Measurements from ENCODE around the gene CAPN14.

CAPN14 gene

GRCh38 chr2:31166925-31167324 lies 50.4 kb downstream of the CAPN14 start (continued):
- TF ChIP-seq, protein P1, sequence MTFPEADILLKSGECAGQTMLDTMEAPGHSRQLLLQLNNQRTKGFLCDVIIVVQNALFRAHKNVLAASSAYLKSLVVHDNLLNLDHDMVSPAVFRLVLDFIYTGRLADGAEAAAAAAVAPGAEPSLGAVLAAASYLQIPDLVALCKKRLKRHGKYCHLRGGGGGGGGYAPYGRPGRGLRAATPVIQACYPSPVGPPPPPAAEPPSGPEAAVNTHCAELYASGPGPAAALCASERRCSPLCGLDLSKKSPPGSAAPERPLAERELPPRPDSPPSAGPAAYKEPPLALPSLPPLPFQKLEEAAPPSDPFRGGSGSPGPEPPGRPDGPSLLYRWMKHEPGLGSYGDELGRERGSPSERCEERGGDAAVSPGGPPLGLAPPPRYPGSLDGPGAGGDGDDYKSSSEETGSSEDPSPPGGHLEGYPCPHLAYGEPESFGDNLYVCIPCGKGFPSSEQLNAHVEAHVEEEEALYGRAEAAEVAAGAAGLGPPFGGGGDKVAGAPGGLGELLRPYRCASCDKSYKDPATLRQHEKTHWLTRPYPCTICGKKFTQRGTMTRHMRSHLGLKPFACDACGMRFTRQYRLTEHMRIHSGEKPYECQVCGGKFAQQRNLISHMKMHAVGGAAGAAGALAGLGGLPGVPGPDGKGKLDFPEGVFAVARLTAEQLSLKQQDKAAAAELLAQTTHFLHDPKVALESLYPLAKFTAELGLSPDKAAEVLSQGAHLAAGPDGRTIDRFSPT (tag by site-specific recombination; IDR thresholded peaks at IDR 0.05): no peak
- TF ChIP-seq SETDB1 (IDR thresholded peaks at IDR 0.05; ENCODE audit: insufficient read length, low read length): no peak
- no peak for TF ChIP-seq ZNF211 (tag by site-specific recombination; IDR thresholded peaks at IDR 0.05; ENCODE audit: low read depth)
- no peak for TF ChIP-seq ZSCAN23 (tag by site-specific recombination; IDR thresholded peaks at IDR 0.05)
- TF ChIP-seq ZNF555 (tag by site-specific recombination; conservative IDR thresholded peaks at IDR 0.05): no peak
- TF ChIP-seq PRDM4 (tag by site-specific recombination; IDR thresholded peaks at IDR 0.05): no peak
- no peak for TF ChIP-seq ZNF624 (tag by site-specific recombination; IDR thresholded peaks at IDR 0.05)
- no peak for TF ChIP-seq KLF7 (tag by site-specific recombination; IDR thresholded peaks at IDR 0.05; ENCODE audit: borderline replicate concordance)
- no peak for TF ChIP-seq ZNF426 (tag by site-specific recombination; IDR thresholded peaks at IDR 0.05)
- TF ChIP-seq YY2 (tag by site-specific recombination; IDR thresholded peaks at IDR 0.05): no peak
- no peak for TF ChIP-seq KLF8 (tag by site-specific recombination; IDR thresholded peaks at IDR 0.05)
- TF ChIP-seq ZNF292 (tag by site-specific recombination; IDR thresholded peaks at IDR 0.05; ENCODE audit: borderline replicate concordance, low read depth): no peak

DNA sequence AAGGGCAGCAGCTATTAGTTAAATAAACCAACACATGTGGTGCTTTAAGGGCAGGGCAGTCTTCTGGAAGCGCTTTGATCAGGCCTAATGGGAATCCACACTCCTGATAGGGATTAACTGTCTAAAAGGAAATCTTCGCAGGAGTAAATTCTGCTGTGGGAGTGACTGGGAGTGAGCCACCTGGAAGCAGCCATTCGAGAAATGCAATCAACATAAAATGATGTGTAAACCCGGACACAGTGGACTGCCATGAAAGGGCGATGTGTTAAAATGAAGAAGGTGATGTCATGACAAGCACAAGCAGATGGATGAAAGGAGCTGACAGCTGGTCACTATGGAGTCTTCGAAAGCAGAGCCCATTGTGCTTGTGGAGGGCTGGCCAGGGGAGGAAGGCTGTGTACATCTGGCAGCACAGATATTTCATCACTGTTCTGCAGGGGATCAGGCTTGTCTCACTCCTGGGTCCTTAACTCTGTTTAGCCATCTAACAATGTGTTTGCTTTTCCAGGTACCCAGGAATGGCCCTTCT lies 54.2 kb downstream of the CAPN14 start:
- Histone ChIP-seq H3K9me3 (ENCODE audit: control insufficient read depth, insufficient read depth, low read depth, low read length) (no peaks in the 10 kb centered on the region), H3K36me3 (ENCODE audit: control insufficient read depth in 2 of 2, insufficient read depth in 1 of 2, low read length in 2 of 2) (no peaks in the 10 kb centered on the region), H3K4me1 (ENCODE audit: control insufficient read depth, insufficient read depth, low read length) (no peaks in the 10 kb centered on the region), H3K4me3 (ENCODE audit: low read depth, low read length) (no peak overlapping the region), H3K27ac (ENCODE audit: extremely low read depth, low read depth, low read length) (no peak overlapping the region)
- ChIA-PET POLR2A (no interaction called here), CTCF (no interaction called here)
- TF ChIP-seq, protein P2, sequence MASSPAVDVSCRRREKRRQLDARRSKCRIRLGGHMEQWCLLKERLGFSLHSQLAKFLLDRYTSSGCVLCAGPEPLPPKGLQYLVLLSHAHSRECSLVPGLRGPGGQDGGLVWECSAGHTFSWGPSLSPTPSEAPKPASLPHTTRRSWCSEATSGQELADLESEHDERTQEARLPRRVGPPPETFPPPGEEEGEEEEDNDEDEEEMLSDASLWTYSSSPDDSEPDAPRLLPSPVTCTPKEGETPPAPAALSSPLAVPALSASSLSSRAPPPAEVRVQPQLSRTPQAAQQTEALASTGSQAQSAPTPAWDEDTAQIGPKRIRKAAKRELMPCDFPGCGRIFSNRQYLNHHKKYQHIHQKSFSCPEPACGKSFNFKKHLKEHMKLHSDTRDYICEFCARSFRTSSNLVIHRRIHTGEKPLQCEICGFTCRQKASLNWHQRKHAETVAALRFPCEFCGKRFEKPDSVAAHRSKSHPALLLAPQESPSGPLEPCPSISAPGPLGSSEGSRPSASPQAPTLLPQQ (tag by site-specific recombination; IDR thresholded peaks at IDR 0.05): no peak
- TF ChIP-seq, protein P3, sequence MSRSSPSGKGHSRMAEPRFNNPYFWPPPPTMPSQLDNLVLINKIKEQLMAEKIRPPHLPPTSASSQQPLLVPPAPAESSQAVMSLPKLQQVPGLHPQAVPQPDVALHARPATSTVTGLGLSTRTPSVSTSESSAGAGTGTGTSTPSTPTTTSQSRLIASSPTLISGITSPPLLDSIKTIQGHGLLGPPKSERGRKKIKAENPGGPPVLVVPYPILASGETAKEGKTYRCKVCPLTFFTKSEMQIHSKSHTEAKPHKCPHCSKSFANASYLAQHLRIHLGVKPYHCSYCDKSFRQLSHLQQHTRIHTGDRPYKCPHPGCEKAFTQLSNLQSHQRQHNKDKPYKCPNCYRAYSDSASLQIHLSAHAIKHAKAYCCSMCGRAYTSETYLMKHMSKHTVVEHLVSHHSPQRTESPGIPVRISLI (tag by site-specific recombination; IDR thresholded peaks at IDR 0.05): no peak
- TF ChIP-seq ZNF521 (tag by site-specific recombination; IDR thresholded peaks at IDR 0.05) (no peak), HOXC10 (CRISPR knock-in tag; IDR thresholded peaks at IDR 0.05) (no peak), ZNF112 (tag by site-specific recombination; IDR thresholded peaks at IDR 0.05) (no peak), OVOL3 (tag by site-specific recombination; IDR thresholded peaks at IDR 0.05) (no peak), ZFP3 (tag by site-specific recombination; IDR thresholded peaks at IDR 0.05; ENCODE audit: low read depth) (no peak), ZNF510 (tag by site-specific recombination; IDR thresholded peaks at IDR 0.05; ENCODE audit: insufficient replicate concordance) (no peak), ATF2 (tag by site-specific recombination; IDR thresholded peaks at IDR 0.05; ENCODE audit: low read depth) (no peak), ZNF121 (tag by site-specific recombination; IDR thresholded peaks at IDR 0.05) (no peak), ZNF624 (tag by site-specific recombination; IDR thresholded peaks at IDR 0.05) (no peak)
- TF ChIP-seq, protein P4, sequence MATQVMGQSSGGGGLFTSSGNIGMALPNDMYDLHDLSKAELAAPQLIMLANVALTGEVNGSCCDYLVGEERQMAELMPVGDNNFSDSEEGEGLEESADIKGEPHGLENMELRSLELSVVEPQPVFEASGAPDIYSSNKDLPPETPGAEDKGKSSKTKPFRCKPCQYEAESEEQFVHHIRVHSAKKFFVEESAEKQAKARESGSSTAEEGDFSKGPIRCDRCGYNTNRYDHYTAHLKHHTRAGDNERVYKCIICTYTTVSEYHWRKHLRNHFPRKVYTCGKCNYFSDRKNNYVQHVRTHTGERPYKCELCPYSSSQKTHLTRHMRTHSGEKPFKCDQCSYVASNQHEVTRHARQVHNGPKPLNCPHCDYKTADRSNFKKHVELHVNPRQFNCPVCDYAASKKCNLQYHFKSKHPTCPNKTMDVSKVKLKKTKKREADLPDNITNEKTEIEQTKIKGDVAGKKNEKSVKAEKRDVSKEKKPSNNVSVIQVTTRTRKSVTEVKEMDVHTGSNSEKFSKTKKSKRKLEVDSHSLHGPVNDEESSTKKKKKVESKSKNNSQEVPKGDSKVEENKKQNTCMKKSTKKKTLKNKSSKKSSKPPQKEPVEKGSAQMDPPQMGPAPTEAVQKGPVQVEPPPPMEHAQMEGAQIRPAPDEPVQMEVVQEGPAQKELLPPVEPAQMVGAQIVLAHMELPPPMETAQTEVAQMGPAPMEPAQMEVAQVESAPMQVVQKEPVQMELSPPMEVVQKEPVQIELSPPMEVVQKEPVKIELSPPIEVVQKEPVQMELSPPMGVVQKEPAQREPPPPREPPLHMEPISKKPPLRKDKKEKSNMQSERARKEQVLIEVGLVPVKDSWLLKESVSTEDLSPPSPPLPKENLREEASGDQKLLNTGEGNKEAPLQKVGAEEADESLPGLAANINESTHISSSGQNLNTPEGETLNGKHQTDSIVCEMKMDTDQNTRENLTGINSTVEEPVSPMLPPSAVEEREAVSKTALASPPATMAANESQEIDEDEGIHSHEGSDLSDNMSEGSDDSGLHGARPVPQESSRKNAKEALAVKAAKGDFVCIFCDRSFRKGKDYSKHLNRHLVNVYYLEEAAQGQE (tag by site-specific recombination; IDR thresholded peaks at IDR 0.05): no peak
